NCI-H774 (cell line): ENCODE measurements around the gene TMEM87A.
"Not testable (repeated sequence)": the region's sequence is repeated elsewhere in the genome, so short reads cannot be mapped to it uniquely, and the experiment has no call there.

ENCODE experiments used
- DNase-seq: peaks from one replicate; lab custom pipeline; 2025; lab: John Stamatoyannopoulos, UW

The TMEM87A gene, protein sequence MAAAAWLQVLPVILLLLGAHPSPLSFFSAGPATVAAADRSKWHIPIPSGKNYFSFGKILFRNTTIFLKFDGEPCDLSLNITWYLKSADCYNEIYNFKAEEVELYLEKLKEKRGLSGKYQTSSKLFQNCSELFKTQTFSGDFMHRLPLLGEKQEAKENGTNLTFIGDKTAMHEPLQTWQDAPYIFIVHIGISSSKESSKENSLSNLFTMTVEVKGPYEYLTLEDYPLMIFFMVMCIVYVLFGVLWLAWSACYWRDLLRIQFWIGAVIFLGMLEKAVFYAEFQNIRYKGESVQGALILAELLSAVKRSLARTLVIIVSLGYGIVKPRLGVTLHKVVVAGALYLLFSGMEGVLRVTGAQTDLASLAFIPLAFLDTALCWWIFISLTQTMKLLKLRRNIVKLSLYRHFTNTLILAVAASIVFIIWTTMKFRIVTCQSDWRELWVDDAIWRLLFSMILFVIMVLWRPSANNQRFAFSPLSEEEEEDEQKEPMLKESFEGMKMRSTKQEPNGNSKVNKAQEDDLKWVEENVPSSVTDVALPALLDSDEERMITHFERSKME

DNA sequence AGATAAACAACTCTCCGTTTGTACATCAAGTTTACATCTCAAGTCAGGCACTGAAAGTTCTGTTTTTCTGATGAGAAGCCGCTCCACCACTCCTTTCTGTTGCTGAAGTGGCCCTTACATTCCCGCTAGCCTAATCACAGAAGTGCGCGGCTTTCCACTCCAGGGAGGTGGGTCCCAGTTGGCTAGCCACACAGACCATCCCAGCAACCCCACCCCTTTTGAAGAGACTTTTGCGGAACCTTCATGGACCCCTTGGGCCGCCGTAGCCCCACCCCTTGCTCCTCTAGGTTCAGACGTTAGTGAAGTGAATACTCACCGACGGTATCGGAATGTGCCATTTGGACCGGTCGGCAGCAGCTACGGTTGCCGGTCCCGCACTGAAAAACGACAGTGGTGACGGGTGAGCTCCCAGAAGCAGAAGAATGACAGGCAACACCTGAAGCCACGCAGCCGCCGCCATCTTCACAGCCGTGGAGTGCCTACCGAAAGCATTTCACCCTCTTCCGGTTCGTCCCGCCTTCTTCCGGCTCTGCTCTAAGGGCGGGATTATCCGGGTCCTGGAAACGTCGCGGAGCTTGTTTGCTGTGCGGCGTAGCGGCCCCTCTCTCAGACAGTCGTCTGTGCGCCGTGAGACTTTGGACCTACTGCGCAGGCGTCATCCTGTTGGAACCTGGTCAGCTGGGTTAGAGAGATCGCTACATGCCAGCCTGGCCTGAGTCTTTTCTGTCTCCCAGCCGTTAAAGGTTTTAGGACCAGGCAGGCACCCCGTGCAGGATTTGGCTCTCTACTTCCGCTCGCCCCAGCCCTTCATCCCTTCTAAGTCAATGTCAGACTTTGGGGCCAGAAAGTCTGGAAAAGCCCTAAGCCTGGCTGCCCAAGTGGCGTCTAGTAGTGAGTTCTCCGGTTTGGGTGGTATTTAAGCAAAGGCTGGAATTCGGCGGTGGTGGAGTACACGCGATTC is at the start of gene TMEM87A, which contains the start of gene GANC:
TSS of gene TMEM87A (minus strand) at position 495 of the 961 bp plus-strand sequence. CDS start at position 460, 35 bp downstream.
TSS of gene GANC (plus strand) at position 263 of the 961 bp plus-strand sequence. CDS start 1,281 bp downstream, outside the sequence.
- DNase-seq = peak; percentile 98

DNA sequence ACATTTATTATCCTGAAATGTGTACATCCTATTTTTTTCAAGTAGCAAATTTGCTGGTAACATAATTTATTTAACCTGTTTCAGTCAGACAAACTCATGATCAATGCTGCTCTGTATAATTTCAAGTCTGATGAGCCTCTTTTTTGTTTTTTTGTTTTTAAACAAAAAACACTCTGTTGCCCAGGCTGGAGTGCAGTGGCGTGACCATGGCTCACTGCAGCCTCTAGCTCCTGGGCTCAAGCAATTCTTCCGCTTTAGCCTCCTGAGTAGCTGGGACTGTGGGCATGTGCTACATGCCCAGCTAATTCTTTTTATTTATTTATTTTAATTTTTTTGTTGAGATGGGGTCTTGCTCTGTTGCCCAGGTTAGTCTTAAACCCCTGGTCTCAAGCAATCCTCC is 46.0 kb upstream of the TMEM87A start:
- DNase-seq = no peak

DNA sequence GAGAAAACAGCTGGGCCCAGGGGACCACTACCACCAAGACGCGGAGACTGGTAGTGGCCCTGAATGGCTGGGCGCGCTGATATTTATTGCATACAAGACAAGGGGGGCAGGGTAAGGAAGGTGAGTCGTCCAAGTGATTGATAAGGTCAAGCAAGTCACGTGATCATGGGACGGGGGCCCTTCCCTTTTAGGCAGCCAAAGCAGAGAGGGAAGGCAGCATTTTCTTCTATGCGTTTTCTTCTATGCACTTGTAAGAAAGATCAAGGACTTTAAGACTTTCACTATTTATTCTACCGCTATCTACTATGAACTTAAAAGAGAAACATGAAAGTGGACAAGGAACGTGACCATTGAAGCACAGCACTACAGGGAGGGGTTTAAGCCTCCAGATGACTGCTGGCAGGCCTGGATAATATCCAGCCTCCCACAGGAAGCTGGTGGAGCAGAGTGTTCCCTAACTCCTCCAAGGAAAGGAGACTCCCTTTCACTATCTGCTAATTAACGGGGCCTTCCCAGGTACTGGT is 43.1 kb upstream of the TMEM87A start:
- DNase-seq = not testable (repeated sequence)

DNA sequence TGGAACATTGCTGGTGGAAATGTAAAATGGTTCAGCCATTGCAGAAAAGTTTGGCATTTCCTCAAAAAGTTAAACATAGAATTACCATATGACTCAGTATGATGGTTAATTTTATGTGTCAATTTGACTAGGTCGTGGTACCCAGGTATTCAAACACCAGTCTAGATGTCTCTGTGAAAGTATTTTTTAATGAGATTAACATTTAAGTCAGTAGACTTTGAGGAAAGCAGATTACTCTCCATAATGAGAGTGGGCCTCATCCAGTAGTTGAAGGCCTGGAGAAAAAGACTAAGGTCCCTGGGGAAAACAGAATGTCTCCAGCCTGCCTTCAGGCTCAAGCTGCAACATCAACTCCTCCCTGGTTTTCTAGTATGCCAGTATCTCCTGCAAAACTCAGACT is 42.3 kb upstream of the TMEM87A start:
- DNase-seq = no peak

DNA sequence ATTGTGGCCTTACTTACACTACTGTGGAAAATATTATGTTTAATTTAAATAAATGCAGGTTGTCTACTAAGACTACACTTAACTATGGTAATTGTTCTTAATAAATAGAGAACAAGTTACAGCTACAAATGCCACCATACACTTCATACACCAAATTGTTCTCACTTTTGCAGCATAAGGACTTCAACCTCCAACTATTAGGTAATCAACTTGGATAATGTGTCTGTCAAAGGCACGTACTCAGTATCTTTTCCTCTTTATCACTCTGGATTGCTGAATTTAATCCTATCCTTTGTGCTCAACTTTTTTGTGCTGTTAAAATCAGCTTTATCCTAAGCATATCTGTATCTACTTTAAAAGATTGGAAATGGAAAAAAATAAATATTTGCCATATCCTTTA is 41.6 kb upstream of the TMEM87A start:
- no peak for DNase-seq

DNA sequence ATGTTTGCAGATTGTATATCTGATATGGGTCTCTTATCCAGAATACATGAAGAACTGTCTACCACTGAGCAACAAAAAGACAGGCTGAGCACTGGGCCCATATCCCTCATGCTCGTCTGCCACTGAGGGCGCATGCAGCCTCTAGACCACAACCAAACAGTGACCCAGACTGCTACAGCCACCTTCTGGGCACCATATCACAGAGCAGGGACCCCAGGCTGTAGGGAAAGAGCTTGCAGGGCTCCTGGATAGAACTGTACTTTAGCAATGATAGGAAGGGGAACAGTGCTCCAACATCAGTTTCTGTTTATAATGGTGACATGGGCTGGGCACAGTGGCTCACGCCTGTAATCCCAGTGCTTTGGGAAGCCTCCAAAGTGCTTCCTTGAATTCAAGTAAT is 40.2 kb upstream of the TMEM87A start:
- DNase-seq = no peak

DNA sequence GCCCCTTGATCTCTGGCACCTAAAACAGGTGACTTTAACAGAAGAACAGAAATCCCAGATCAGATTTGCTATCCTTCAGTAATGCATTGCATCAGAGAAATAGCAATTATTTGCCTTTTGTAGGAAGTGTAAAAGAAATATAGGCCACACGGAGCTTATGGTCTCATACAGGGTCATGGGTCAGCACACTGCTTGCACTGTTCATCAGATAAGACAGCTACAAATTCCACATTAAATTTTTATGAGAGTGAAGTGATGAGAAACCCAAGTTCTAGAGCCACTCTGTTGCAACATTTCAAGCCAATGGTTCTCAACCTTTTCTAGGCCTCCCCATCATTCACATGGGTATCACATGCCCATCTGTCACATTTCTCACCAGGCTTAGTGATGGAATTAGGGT is 33.4 kb upstream of the TMEM87A start:
- DNase-seq = no peak

DNA sequence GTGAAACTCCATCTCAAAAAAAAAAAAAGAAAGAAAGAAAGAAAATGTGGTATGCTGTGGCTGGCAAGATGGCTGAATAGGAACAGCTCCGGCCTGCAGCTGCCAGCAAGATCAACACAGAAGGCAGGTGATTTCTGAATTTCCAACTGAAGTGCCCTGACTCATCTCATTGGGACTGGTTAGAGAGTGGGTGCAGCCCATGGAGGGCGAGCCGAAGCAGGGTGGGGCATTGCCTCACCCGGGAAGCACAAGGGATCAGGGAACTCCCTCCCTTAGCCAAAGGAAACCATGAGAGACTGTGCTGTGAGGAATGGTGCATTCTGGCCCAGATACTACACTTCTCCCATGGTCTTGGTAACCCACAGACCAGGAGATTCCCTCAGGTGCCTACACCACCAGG is 27.8 kb upstream of the TMEM87A start:
- DNase-seq = not testable (repeated sequence)

DNA sequence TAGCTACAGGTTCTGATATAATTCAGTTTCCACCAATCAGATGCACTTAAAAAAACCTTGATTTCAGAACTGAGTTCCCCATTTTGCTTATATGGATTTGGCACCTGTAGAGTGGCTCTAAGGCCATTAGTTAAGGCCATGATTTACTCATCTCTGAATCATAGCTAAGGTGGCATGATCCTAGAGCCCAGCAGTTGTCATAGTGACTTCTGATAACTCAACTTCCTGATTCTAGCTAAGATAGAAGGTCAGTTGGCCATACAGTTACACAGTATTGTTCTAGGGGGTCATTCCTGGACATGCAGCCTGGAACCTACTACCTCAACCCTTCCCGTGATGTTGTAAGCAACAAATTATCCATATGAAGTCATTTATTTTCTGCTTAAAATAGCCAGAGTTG is 15.9 kb upstream of the TMEM87A start:
- no peak for DNase-seq

DNA sequence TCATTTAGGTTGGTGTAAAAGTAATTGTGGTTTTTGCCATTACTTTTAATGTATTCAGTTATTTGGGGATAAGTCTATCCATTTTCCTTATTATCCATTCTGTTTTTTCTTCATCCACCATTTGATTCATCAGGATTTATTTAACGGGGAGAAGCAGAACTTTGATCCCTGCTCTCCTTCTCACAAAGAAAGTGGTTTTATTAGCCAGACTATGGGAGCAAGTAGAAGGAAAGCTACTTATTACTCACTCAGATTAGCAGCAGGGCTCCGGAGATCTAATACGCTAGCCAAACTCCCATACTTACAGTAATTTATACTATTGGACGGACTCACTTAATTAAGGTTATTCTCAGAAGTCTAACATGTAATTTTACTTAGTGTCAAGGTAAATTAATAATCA is 14.7 kb upstream of the TMEM87A start:
- no peak for DNase-seq

DNA sequence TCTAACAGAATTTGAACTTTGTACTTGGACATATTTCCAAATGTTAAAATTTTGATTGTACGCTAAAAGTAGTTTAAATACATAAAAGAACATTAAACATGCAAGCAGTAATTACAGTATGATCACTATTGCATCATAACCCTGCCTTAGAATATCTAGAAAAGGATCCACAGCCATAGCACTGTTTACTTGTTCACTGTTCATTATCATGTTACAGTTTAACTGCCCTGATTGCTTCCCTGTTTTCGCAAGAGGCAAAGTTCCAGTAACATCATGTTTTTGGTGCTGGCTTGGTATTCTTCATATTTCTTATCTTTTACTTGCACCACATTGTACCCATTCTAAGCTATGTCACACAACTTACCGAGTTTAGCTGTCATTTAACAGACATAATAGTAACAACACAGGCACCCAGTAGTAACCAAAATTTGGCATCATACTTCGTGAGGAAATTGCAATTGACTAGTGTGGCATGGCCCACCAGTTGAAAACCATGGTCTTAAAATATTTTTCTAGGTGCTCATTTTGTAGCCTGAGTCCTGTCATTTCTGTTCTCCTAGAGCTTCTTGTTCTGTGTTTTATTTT is 13.3 kb upstream of the TMEM87A start:
- DNase-seq = no peak

DNA sequence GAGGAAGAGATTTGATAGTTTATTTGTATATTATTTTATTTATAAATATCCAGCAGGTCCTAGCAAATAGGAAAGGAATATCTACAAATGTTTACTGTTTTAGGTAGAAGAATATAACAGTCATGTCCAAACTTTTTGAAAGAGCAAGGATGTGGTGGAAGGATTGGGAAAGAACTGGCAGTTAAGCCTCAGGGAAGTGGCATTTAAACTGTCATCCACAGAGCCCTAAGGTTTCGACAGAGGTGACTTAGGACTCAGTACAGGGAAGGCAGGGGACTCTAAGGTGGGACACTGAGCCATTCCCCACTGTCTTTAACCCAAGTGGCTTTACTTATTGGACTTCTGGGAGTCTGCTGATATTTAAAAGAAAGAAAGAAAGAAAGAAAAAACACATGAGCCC is 11.8 kb upstream of the TMEM87A start:
- no peak for DNase-seq

DNA sequence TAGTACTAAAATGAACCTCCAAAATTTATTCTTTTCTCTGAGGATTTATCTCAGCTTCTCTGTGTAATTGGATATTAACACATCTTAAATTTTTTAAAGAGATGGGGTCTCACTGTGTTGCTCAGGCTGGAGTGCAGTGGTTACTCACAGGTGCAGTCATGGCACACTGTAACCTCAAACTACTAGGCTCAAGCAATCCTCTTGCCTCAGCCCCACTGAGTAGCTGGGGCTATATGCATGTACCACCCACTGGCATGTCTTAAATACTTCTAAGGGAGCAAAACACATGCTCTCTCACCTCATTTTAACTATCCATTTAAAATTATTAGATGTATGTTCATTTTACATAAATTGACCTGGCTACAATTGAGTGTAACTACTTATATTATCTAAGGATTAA is 11.3 kb upstream of the TMEM87A start:
- no peak for DNase-seq

DNA sequence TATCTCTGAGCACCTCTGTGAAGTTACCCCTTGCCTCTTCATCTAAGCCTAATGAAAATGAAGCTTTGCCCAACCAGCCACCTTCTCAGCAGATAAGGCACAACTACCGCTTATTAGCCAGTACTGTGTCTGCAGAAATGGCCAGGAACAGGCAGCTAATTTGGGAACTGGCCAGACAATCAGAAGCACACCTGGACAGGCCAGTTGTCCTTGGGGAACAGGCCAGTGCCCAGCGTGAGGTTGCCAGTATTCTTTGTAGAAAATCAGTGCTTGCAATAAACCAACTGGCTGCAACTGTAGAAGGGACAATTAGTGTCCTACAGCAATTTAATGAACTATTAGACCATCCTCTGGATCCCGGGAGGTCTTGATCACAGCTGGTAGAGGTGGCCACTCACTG is 10.4 kb upstream of the TMEM87A start:
- no peak for DNase-seq

DNA sequence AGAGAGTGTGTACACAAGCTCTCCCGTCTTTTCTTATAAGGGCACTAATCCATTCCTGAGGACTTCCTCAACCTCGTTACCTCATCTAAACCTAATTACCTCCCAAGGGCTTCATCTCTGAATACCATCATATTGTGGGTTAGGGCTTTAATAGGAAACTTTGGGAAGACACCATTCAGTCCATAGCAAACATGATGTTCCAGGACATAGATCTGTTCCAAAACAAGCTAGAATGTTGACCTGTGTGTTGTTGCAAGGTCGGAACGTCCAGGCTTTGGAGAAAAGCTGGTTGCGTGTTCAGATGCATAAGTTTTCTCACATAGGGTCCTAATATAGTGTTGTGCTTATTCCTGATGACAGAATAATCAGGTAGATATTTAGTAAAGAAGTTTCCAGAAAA is 9.7 kb upstream of the TMEM87A start:
- DNase-seq = no peak

DNA sequence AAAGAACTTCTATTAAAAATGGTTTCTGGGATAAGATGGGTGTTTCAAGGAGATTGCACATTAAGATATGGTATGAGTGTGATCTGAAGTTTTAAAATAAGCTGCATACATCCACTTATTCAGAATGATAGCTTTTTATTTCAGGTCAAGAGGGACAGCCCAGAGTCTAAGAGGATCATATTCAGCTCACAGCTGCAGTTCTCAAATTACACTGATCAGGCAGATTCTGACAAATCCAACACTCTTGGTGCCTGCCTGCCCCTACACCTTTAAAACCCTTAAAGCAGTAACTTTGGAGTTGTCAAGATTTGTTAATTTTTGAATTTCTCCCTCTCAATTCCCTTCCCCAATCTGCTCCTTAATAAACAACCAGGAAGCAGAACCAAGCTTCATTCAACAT is 9.1 kb upstream of the TMEM87A start:
- no peak for DNase-seq

DNA sequence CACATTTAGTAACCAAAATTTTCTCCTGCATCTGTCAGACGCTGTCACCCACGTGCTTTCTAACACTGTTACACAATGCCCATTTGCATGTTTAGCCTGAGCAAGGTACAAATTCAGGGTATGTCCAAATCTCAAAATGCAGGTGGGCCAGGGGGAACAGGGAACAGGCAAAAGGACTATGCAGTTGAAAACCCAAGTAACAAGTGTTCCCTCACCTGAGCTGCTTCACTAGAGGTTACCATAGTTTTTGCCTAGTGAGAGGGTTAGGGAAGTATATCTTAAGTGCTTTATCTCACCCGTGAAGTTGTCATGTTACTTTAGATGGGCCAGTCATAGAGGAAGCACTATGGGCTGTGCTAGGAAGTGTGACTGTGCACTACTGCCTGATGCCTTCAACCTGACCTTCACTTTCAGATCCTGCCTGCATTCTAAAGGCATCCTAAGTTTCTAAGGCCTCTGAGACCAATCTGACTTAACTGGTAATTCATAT is 6.0 kb upstream of the TMEM87A start:
- DNase-seq = no peak

DNA sequence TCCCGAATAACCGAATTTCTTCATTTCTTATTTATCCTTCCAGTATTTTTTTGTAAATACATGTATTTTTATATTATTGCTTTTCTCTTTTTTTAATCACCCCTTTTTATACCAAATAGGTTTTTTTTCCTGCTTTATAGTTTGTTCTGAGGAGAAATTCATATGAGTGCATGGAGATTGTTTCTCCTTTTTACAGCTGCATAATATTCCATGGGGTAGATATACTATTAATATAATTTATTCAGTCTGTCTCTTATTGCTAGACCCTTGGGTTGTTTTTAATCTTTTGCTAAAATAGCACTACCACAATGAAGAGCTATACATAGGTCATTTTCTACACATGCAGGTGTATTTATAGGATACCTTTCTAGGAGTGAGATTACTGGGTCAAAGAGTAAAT is 3.5 kb upstream of the TMEM87A start:
- DNase-seq = no peak

DNA sequence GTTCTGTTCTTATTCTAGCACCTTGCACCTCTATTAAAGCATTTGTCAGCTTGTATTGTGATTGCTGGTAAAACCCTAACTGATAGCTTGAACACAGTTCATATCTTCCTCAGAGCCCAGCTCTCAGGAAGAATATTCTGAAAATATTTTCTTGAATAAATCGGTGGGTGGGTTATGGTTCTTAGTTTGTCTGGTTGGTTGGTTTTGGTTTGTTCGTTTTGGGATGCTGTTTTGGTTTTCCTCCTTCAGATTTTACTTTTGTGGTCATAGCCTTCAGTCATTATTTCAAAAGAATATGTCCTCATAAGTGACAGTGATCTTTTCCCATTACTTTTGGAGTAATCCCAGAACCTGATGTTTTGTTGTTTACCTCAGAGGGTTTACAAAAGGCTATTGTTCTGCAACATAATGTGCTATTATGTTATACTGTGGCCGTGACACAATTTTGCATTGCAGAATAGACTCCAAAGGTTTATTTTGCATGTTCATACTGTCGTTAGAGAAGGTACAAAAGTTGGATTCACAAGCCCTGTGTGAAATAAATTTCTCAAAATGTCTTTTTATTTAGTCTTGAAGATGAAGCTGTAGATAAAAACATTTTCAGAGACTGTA is 2.7 kb upstream of the TMEM87A start:
- no peak for DNase-seq

DNA sequence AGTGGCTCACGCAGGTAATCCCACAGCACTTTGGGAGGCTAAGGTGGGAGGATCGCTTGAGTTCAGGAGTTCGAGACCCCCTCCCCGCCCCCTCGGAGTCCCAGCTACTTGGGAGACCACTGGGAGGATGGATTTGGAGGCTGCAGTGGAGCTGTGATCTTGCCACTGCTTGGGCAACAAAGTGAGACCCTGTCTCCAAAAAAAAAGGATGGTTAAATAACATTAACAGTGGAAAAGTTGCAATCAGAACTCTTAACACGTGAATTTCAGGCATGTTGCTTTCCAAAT is 1.4 kb upstream of the TMEM87A start:
- no peak for DNase-seq

DNA sequence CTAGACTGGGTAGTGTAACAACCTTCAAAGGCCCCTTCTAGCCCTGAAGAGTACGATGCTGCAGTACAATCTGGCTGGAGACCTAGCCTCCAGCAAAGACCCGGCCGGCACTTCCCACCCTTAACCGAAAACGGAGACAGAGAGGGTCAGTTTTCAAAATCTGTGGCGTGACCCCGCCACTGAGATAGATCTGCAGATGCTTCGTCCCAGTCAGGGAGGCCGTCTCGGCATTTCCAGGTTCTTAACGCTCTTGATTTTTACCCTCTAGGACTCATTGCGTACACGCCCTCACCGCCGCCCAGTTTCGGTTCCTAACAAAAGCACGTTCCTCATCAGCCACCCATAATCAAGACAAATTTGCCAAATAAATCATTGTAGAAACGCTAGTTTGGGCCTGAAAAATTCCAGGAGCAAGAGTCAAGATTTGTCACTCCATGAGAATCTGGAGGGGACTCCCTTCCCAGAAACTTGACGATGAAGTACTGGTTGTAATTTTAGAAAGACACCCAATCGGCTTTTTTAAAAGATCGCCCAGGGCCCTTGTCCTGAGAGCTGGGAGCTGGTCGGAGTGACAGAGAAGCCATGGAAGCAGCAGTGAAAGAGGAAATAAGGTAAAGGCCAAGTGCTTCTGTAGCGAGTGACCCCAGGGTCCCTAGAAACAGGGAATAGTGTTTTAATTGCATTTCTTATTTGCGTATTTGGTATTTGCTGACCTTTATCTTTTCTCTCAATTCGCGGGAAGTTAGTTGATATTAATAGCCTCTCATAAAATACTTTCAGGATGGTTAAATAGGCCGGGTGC is 868 bp upstream of the TMEM87A start:
- DNase-seq = peak; percentile 25
